ENCODE measurements around the gene ZNF326.
"Not testable (repeated sequence)": the region's sequence is repeated elsewhere in the genome, so short reads cannot be mapped to it uniquely, and the experiment has no call there.

ZNF326 gene

DNA sequence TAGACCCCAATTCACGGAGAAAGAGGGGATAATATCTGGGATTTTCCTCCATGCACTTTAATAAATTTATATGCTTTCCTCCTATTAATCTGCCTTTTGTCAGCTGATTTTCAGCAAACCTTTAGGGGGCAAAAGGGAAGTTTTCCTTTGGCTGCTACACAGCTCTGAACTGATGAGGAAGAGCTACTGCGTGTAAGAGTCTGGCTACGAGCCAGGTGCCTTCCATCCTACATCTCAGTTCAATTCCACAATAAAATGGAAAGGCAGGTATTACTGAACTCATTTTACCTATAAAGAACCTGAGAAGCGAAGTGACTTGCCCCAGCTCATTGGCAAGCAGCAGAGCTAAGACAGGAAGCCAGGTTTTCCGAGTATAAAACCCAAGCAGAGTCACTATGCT lies 28.3 kb upstream of the ZNF326 start:
- DNase-seq (ENCODE audit: low read depth in 2 of 2), result no peak

DNA sequence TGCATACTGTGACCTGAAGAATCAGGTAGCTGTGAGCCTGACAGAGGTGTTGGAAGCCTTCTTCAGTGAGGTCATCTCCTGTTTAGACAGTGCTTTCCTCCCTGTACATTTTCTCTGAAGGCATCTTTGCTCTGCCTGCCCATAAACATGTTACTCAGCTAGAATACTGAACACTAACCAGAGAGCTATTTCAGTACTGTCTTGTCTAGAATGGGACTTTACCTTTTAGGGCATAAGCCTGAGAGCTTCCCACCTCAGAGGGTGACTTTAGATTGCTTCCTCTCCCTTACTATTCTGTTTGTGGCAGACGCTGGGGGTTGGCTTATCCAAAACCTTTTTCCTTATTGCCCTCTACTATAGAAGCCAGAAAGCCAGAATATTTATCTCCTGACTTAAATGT lies 23.3 kb upstream of the ZNF326 start:
- no peak for DNase-seq (ENCODE audit: low read depth in 2 of 2)

DNA sequence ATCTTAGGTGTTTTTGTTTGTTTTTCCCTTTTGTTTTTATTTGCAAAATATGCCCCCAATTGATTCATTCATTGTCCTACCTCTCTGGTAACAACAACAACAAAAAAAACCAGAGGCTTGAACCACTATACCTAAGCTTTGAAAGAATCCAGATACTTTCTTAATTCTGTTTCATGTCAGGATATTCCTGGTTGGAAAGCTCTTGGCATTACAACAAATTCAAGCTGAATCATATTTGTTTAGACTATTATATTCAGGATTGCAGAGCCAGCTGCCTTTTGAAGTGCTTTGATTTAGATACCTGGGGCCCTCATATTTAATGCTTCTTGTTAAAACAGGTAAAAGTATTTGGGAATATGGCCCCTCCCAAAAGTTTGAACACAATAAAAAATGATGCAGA lies 22.9 kb upstream of the ZNF326 start:
- no peak for DNase-seq (ENCODE audit: low read depth in 2 of 2)

DNA sequence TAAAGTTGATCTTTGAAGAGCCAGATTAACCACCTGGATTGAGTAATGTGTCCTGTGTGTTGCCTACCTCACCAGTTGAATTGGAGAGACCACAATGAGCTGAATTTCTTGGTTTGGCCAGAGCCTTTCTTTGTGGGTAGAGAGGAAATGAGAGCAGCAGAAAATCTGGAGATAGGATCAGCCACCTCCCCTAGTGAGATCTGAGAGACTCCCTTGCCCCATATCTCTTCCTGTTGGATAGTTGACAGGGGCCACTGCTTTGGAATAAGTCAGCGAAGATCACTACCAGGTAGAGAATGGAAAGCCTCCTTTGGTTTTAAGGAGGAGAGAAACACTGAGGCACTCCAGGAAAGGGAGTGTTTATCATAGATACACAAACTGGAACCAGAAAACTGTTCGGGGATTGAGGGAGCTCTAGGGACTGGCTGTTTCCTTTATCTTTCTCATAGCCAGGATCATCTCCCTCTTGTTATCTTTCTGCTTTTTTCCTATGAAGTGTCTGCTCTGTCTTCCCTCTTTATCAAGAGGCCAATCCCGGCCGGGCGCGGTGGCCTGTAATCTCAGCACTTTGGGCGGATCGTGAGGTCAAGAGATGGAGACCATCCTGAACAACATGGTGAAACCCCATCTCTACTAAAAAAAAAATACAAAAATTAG lies 21.3 kb upstream of the ZNF326 start:
- DNase-seq (ENCODE audit: low read depth in 2 of 2), result no peak

DNA sequence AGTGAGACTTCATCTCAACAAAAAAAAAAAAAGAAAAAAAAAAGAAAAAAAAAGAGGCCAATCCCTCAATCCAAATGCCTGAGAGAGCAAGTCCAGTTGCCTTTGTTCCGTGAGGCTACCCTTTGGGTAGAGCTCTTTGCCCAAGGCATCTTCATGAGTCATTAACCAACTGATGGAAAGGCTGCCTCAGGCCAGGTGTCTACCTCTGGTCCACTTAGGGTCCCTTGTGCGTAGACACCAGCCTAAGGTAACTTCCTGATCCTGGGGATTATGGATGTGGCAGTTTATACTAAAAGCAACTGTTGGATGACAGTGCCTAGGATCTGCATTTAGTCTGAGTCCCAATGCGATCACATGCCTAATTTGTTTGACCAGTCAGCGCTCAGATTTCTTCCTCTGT lies 20.7 kb upstream of the ZNF326 start:
- DNase-seq (ENCODE audit: low read depth in 2 of 2), result no peak

DNA sequence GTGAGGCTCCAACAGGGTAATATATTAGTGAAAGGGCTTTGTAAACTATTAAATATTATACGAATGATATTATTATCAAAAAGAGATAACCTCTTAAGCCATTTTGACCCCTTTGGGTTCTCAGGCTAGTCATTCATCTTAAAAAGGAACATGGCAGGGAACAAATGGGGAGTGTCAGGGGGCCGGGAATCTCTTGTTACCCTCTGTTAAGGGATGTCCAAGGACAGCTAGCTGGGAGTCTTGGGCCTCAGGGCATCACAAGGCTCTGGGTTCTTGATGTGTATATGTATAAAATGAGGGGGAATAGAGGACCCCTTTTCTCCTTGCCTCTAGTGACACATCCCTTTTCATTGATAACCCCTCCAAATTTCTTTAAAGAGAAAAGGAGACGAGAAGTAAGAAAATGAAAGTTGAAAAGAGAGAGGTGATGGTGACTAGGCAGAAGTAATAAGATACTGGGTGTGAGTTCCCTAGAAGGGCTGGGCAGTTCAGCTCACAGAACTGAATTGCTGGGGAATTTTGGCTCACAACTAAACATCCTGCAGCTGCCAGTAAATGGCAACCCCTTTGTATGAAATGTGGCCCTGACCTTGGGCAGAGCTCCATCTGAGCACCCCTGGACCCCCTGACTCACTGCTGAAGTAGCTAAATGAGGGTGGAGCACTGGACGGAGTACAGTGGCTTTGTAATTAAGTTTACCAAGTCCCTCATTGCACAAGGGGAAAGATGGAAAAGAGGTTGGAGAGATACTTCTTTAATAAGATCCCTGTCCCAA lies 20.0 kb upstream of the ZNF326 start:
- no peak for DNase-seq (ENCODE audit: low read depth in 2 of 2)

DNA sequence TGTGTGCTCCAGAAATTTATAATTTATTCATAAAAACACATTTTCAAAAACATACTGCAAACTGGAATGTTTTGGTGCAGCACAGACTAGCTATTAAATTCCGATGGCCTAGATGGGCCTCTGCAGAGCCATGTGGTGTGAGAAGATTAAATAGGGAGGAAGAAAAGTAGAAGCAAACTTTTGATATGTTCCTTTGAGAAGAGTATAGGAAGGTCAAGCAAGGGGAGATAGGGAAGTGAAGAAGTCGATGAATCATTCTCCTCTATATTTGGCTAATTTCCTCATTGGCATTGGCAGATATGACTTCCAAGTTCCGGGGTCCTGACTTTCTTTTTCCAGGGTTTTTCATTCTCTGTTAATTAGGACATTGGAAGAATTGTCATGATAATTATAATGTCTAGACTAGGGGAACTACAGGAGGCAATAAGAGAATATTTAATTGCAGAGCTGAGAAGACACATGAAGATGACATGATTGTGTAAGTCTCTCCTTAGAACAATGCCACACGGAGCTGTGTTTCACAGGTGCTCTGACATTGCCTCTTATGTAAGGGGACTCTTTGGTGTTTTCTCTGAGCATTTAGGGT lies 19.3 kb upstream of the ZNF326 start:
- no peak for DNase-seq (ENCODE audit: low read depth in 2 of 2)

DNA sequence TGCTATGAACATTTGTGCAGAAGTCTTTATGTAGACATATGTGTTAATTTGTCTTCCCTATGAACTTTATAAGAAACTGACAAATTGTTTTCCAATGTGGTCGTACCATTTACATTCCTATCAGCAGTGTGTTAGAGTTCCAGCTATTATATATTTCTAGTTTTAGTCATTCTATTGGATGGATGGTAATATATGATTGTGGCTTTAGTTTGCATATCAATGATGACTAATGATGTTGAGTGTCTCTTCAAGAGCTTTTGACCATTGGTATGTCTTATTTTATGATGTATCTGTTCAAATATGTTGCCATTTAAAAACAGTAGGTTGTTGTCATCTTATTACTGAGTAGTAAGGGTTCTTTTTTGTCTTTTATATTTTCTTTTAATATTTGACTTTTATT lies 16.2 kb upstream of the ZNF326 start:
- no peak for DNase-seq (ENCODE audit: low read depth in 2 of 2)

DNA sequence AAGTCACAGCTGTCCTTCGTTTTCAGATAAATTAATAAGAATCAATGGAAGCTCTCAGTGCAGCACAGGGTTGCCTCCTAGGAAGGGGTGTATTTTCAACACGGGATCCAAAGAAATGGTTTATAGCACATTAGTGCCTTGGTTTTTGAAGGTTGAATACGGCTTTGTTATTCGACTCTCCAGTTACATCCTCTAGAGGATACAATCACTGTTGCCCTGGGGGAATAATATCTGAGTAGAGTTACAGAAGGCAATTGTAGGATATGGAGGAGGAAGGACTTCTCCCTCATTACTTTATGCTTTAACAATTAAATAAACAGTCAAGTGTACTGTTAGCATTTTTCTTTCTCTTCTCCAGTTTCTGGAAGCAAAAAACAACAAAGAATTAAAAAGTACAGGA lies 14.3 kb upstream of the ZNF326 start:
- no peak for DNase-seq (ENCODE audit: low read depth in 2 of 2)

DNA sequence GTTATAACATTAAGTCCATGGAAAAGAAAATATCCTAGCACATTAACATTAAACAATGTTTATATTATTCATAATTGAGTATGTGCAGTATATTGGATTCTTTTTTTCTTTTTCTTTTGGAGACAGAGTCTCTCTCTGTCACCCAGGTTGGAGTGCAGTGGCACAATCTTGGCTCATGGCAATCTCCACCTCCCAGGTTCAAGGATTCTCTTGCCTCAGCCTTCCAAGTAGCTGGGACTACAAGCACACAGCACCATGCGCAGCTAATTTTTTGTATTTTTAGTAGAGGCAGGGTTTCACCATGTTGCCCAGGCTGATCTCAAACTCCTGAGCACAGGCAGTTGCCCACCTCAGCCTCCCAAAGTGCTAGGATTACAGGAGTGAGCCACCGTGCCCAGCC lies 12.1 kb upstream of the ZNF326 start:
- not testable (repeated sequence) for DNase-seq (ENCODE audit: low read depth in 2 of 2)

DNA sequence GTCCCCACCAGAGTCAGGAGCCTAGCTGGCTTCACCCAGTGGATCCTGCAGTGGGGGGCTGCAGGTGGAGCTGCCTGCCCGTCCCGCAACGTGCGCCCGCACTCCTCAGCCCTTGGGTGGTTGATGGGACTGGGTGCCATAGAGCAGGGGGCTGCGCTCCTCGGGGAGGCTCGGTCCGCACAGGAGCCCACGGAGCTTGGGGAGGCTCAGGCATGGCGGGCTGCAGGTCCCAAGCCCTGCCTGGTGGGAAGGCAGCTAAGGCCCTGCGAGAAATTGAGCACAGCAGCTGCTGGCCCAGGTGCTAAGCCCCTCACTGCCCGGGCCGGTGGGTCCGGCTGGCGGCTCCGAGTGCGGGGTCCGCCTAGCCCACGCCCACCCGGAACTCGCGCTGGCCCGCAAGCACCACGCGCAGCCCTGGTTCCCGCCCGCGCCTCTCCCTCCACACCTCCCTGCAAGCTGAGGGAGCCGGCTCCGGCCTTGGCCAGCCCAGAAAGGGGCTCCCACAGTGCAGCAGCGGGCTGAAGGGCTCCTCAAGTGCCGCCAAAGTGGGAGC lies 10.3 kb upstream of the ZNF326 start:
- DNase-seq (ENCODE audit: low read depth in 2 of 2), result not testable (repeated sequence)

DNA sequence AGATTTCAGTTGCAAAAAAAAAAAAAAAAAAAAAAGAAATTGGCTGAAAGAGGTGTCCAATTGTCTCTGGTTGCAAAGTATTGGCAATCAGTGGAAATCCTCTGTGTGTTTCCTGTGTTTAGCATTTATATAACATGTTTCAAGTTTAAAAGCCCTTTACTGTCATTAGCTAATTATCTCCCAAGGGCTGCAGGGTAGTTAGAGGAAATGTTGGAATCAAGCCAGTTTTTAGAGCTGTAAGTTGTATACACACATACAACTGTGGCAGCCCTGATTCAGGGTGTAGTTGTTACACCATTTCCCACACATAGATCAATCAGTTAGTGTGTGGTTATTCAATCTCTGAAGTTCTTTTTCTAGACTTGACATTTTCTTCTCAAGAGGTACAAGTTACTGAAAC lies 8.9 kb upstream of the ZNF326 start:
- no peak for DNase-seq (ENCODE audit: low read depth in 2 of 2)

DNA sequence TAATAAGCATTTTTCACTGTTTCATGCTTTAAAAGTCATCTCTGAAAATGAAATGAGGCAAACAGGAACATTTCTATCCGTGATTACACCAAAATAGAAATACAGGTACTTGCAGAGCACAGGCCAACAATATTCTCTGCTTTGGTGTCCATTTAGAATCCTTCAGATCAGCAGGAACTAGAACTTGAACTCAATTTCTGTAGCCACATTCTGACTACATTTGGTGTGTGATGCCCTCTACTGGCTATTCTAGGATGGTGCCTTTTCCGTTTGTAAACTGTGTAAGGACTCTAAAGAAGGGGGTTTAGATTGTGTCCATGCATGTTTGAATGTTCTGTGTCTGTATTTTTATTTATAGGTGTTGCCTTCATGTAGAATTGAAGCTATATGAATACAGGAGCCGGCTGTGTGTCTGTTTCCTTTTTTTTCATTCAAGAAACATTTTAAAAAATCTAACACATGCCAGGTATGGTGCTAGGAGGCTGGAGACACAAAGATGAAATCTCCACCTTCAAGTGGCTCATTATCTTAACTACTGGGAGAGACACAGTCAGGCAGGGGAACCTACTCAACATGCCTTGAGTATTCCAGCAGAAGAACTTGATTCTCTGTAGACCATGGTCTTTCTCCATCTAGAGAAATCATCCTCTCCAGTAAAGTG lies 7.6 kb upstream of the ZNF326 start:
- peak; percentile 10 to 31 for DNase-seq (ENCODE audit: low read depth in 2 of 2)

DNA sequence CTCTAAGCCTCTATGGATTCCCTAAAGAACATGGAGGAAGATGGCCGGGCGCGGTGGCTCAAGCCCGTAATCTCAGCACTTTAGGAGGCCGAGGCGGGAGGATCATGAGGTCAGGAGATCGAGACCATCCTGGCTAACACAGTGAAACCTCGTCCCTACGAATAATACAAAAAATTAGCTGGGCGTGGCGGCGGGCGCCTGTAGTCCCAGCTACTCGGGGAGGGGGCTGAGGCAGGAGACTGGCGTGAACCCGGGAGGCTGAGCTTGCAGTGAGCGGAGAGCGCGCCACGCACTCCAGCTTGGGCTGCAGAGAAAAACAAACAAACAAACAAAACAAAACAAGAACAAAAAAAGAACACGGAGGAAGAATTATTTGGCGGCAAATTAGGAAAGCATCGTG lies 5.8 kb upstream of the ZNF326 start:
- DNase-seq (ENCODE audit: low read depth in 2 of 2), result no peak

DNA sequence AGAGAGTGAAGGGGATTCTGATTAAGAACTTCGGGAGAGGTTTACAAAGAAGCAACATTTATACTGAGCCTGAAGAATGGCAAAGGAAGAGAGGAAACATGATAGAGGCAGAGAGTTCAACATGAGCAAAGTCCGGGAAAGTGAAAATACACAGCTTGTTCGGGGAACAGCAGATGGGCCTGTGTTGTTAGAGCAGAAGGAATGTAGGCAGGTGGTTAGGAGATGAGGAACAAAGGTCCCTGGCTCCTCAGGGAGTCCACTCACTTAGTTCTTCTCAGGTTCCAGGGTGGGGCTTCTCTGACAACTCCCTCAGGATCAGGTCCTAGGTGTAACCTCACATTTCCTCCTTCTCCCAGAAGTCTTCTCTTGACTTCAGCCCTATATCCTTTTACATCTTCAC lies 5.1 kb upstream of the ZNF326 start:
- DNase-seq (ENCODE audit: low read depth in 2 of 2), result no peak

DNA sequence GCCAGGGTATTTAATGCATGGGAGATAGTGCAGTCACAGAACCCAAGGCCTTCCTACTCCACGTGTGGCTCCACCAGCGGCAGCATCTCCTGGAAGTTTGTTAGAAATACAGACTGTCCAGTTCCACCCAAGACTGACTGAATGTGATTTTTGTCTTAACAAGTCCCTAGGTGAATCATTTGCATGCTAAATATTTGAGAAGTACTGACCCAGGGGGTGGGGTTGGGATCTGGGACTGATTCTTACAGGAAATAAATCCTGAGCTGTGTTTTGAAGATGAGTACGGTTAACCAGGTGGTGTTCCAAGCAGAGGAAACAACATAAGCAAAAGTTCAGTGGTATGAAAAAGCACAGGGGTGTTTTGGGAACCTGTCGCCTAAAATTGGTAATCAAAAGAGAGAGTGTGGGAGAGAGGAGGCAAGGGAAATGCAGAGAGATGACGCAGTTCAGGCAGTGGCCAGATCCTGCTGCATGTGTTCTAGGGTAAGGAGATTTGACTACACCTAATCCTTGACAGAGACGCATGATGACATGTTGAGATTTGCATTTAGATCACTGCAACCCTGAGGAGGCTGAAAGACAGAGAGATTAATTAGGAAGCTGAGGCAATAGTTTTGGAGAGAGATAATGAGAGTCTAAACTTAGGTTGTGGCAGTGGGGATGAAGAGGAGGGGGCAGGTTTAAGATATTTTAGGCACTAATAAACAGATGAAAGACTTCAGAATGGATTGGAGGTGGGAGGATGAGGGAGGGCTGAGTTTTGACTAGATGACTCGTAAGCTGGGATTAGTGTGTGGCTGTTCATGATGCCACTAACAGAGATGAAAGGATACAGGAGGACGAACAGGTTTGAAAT lies 3.7 kb upstream of the ZNF326 start:
- DNase-seq (ENCODE audit: low read depth in 2 of 2), result no peak

DNA sequence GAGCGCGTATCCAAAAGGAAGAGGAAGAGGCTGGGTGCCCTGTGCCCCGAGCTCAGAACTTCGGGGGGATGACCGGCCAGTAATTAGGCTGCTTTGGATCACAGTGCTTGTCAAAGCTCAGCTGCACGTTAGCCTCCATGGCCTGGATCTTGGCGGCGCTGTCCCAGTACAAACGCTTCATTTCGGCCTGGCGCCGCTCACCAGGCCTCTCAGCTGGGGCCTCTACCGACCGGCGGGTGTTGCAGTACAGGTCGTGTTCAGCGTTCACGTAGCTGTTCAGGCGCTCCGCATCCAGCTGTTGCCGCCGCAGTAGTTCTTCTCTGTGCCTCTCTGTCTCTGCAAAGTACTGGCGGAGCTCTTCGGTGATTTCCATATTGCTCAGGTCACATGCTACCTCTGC lies 1.4 kb upstream of the ZNF326 start:
- DNase-seq (ENCODE audit: low read depth in 2 of 2), result no peak

DNA sequence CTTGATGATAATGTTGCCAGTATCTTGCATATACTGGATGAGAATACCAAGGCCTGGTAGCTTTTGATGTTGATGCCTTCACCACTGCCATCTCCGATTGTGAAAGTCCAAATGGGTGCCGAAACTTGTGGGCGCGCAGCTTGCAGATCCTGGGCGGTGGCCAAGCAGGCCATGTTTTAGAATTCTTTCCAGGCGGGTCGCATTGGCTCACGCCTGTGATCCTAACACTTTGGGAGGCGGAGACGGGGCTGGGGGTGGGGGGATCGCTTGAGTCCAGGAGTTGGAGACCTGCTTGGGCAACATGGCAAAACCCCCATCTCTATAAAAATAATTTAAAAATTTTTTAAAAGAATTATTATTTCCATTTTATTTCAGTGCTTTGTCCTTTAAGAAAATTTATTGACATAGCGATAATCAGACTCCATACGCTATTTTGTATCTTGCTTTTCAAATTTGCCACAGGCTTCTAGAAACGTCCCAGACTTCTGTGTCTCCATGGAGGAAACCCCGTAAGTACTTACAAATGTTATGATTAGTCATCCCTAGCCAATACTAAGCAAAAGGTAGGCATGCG lies 592 bp upstream of the ZNF326 start:
- no peak for DNase-seq (ENCODE audit: low read depth in 2 of 2)

DNA sequence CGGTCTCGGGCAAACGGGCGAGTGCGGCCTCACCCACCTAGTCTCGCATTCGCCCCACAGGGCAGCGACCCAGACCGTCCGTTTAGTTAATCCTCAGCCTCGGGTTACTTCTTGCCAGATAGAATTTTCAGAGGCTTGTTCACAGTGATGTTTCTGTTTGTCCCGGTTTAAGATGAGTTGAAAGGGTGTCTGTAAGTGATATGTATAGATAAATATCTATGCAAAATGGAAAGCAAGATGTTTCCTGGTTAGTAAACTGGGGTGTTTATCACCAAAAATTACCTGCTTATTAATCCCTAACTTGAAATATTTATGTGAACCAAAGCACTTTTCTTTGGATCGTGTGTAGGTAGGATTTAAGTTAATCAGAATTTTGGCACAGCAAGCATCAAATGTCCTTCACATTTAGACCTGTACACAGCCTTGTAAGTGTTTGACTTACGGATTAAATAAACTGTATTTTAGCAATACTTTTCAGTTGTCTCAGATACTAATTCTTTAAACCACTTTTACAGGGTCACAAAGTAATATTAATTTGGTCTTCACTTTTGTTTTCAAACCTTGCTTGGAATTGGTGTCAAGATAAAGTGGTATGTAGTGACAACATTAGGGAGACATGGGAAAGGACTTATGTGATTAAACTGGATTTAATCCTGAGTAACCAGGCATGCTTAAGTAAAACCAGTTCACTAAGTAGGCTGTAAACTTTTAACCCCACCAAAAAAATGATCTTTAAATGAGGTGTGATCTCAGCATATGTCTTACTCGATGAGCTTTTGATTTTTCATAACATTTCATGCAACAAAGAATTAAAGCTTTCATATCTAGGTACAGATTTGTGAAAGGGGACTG lies 914 bp downstream of the ZNF326 start:
- DNase-seq (ENCODE audit: low read depth in 2 of 2), result no peak

DNA sequence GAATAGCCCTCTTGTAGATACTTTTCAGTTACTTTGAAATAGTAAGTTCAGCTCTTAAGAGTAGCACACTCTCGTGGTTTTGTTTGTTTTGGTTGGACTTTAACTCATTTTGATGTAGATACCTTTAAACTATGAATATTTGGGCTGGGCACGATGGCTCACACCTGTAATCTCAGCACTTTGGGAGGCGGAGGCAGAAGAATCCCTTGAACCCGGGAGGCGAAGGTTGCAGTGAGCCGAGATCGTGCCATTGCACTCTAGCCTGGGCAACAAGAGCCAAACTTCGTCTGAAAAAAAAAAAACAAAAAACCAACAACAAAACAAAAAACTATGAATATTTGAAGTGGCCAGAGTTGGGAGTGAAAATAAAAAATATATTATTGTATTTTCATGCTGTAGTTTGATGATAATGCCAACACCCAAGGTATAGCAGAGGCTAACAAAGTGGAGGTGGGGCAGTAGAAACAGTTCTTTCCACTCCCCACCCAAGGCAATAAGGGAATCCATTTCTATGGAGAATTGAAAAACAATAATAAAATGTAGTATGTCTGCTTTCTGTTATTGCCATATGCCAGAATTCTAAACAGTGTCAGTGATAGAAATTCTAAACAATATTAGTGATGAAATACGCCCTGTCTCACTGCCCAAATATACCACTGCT lies 1.7 kb downstream of the ZNF326 start:
- no peak for DNase-seq (ENCODE audit: low read depth in 2 of 2)
